CD14-positive monocyte (primary cell): ENCODE results near the gene TACC3. TPM values are rescaled to one million over a fixed set of nuclear protein-coding genes. Genes with fewer than 3 reads are reported as not detected.

Source experiments
- DNase-seq, 3 donors: peaks; one replicate each; pipeline ENCODE4 v3.0.0-alpha.2; 2011 to 2022
- H2AFZ ChIP-seq: 2 replicates; pipeline ENCODE4 v1.6.0; 2012; ENCODE audit warnings: mild to moderate bottlenecking, low read depth, low read length, inconsistent platforms; ENCODE audit not compliant: insufficient read depth, poor library complexity, severe bottlenecking
- H3K27ac ChIP-seq, 2 donors: 1 replicate in 1 of 2; 2 replicates in 1 of 2; pipeline ENCODE4 v1.5.1; 2012 to 2013; ENCODE audit warnings: low read length in 2 of 2, control low read depth in 1 of 2, inconsistent platforms in 1 of 2, low read depth in 1 of 2, mild to moderate bottlenecking in 1 of 2
- H3K27me3 ChIP-seq, 2 donors: one replicate each; pipeline versions ENCODE4 v1.6.0 to v1.6.1; 2011 to 2013; ENCODE audit warnings: low read length in 2 of 2; ENCODE audit not compliant: control insufficient read depth in 2 of 2, insufficient read depth in 2 of 2
- H3K36me3 ChIP-seq, 2 donors: replicated peaks in 1 of 2; 1 replicate in 1 of 2; 2 replicates in 1 of 2; pipeline versions ENCODE4 v1.5.1 to v1.6.1; 2012 to 2013; ENCODE audit warnings: low read length in 2 of 2, control low read depth in 1 of 2, inconsistent platforms in 1 of 2, mild to moderate bottlenecking in 1 of 2; ENCODE audit not compliant: insufficient read depth in 2 of 2, control insufficient read depth in 1 of 2
- H3K4me1 ChIP-seq, 2 donors: 1 replicate in 1 of 2; 2 replicates in 1 of 2; pipeline versions ENCODE4 v1.5.1 to v1.6.1; 2012 to 2013; ENCODE audit warnings: low read length in 2 of 2, control low read depth in 1 of 2, inconsistent platforms in 1 of 2, mild to moderate bottlenecking in 1 of 2, moderate library complexity in 1 of 2; ENCODE audit not compliant: insufficient read depth in 2 of 2, control insufficient read depth in 1 of 2
- H3K4me2 ChIP-seq: replicated peaks from 2 replicates; pipeline ENCODE3; 2012; ENCODE audit warnings: low read length, moderate library complexity, mild to moderate bottlenecking; ENCODE audit not compliant: poor library complexity, severe bottlenecking; ENCODE audit errors: extremely low read depth
- H3K4me3 ChIP-seq, 3 experiments: fragments of 200-600 bp in 1 of 3; sonication (generic) in 1 of 3; replicated peaks in 1 of 3; 1 replicate in 2 of 3; 2 replicates in 1 of 3; pipeline ENCODE4 v1.5.1; 2011 to 2013; ENCODE audit warnings: low read length in 3 of 3, mild to moderate bottlenecking in 3 of 3, control low read depth in 2 of 3, low read depth in 2 of 3, inconsistent platforms in 1 of 3, moderate library complexity in 1 of 3
- H3K79me2 ChIP-seq: 2 replicates; pipeline ENCODE4 v1.6.0; 2012; ENCODE audit warnings: mild to moderate bottlenecking, control low read depth, inconsistent platforms, low read length, moderate library complexity; ENCODE audit not compliant: insufficient read depth
- H3K9ac ChIP-seq: 2 replicates; pipeline ENCODE4 v1.6.0; 2017; ENCODE audit warnings: low read length, mild to moderate bottlenecking; ENCODE audit not compliant: insufficient read depth, poor library complexity, severe bottlenecking
- H3K9me3 ChIP-seq, 2 donors: replicated peaks in 1 of 2; 1 replicate in 1 of 2; 2 replicates in 1 of 2; pipeline versions ENCODE4 v1.5.1 to v1.6.1; 2012 to 2013; ENCODE audit warnings: low read length in 2 of 2, control low read depth in 1 of 2; ENCODE audit not compliant: control insufficient read depth in 1 of 2, insufficient read depth in 1 of 2
- H4K20me1 ChIP-seq: 2 replicates; pipeline ENCODE4 v1.6.0; 2012; ENCODE audit warnings: mild to moderate bottlenecking, low read length, control low read depth, moderate library complexity; ENCODE audit not compliant: insufficient read depth
- H3K27ac Mint-ChIP-seq, 7 donors: one replicate each; pipeline ENCODE4 v1.8.0; 2020; ENCODE audit warnings: mild to moderate bottlenecking in 7 of 7, mixed read lengths in 7 of 7, moderate library complexity in 6 of 7, inconsistent platforms in 2 of 7
- H3K27me3 Mint-ChIP-seq, 3 donors: one replicate each; pipeline ENCODE4 v1.8.0; 2021 to 2022; ENCODE audit warnings: low read depth in 3 of 3, mild to moderate bottlenecking in 3 of 3, mixed read lengths in 3 of 3, moderate library complexity in 3 of 3, inconsistent platforms in 1 of 3
- H3K36me3 Mint-ChIP-seq, 2 donors: one replicate each; pipeline ENCODE4 v1.8.0; 2020; ENCODE audit warnings: mixed read lengths in 2 of 2, inconsistent platforms in 1 of 2, mild to moderate bottlenecking in 1 of 2
- H3K4me1 Mint-ChIP-seq: one replicate; pipeline ENCODE4 v1.8.0; 2020; ENCODE audit warnings: mild to moderate bottlenecking, mixed read lengths
- H3K4me3 Mint-ChIP-seq, 2 donors: one replicate each; pipeline ENCODE4 v1.8.0; 2020; ENCODE audit warnings: mild to moderate bottlenecking in 2 of 2, mixed read lengths in 2 of 2, moderate library complexity in 1 of 2
- H3K9me3 Mint-ChIP-seq, 7 donors: one replicate each; pipeline ENCODE4 v1.8.0; 2020 to 2022; ENCODE audit warnings: mixed read lengths in 7 of 7, mild to moderate bottlenecking in 6 of 7, moderate library complexity in 6 of 7, inconsistent platforms in 2 of 7
- WGBS: methylation state at CpG from one replicate; pipeline ENCODE4 v1.1.5; 2013; ENCODE audit warnings: missing lambda C conversion rate; ENCODE audit not compliant: insufficient coverage; 5-methylcytosine and 5-hydroxymethylcytosine counted together
- intact Hi-C, 2 donors: fragments of 100-400 bp; cut with micrococcal nuclease; formaldehyde crosslinking; loops; one replicate each; pipeline versions ENCODE4 v1.15.0 to v1.15.1; 2023
- polyA plus RNA-seq, 3 donors: library from polyadenylated mRNA; depleted of rRNA in 1 of 3; unstranded in 2 of 3; stranded (reverse) in 1 of 3; fragments of 300-500 nt in 2 of 3; fragments of >200 nt in 1 of 3; fragmentation: Illumina TruSeq in 2 of 3; gene quantifications; 1 replicate in 2 of 3; 2 replicates in 1 of 3; pipeline ENCODE4 v1.2.3, GENCODE V29; 2012 to 2021
- TF ChIP-seq, protein P1 (sequence below): fragments of 200-600 bp; IDR thresholded peaks from one replicate; pipeline ENCODE4 v1.8.0; 2022; ENCODE audit warnings: antibody characterized with exemption, mild to moderate bottlenecking

TACC3 gene
- polyA plus RNA-seq, 3 donors: 43.7 to 84.2 (median 56.6) TPM

DNA sequence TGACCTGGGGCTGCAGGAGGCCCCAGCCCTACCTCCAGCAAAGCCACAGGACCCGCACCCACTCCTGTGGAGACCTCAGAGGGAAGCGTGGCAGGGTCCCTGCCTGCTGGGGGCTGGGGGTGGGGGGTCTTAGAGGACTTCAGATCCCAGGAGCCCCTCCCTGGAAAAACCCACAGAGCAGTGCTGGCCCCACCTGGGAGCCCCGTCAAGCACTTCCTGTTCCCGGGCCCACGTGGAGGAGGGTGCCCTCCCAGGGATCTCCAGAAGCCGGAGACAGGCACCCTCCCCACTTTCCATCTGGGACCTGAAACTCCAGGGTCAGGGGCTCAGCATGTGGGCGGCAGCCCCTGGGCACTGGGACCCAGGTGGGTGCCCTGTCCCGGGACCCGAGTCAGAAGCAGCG lies 32.0 kb downstream of the TACC3 start:
- H3K79me2 ChIP-seq: no peaks in the 10 kb centered on the region
- intact Hi-C loops: loop anchor here in 1 of 2 donors (5.0 kb wide), 1 partner anchor 54 kb away; no protein-coding TSS in a partner anchor
- no peak overlapping the region for H3K27ac ChIP-seq
- WGBS: 63% methylated on average over 8 of the region's 10 CpGs
- peak overlapping the region in 1 of 3 experiments; percentile 70 for H3K4me3 ChIP-seq
- Mint-ChIP-seq H3K9me3 (no peaks in the 10 kb centered on the region), H3K36me3 (no peaks in the 10 kb centered on the region), H3K4me1 (peaks cover 10% of the 10 kb centered on the region), H3K27me3 (peaks cover 0 to 3% (median 2%) of the 10 kb centered on the region in 3 donors), H3K4me3 (peak overlapping the region in 1 of 2 donors; percentile 51), H3K27ac (peak overlapping the region in 2 of 7 donors; percentile 12 to 20)
- H3K9ac ChIP-seq: peak overlapping the region; percentile 74
- H3K36me3 ChIP-seq: no peaks in the 10 kb centered on the region
- peak overlapping the region; percentile 95 for H2AFZ ChIP-seq
- peaks cover 0 to 2% of the 10 kb centered on the region in 2 donors for H3K27me3 ChIP-seq
- no peaks in the 10 kb centered on the region for H4K20me1 ChIP-seq
- peaks cover 26 to 28% of the 10 kb centered on the region in 2 donors for H3K4me1 ChIP-seq
- H3K9me3 ChIP-seq: no peaks in the 10 kb centered on the region
- H3K4me2 ChIP-seq: peak overlapping the region; percentile 77
- TF ChIP-seq, protein P1, sequence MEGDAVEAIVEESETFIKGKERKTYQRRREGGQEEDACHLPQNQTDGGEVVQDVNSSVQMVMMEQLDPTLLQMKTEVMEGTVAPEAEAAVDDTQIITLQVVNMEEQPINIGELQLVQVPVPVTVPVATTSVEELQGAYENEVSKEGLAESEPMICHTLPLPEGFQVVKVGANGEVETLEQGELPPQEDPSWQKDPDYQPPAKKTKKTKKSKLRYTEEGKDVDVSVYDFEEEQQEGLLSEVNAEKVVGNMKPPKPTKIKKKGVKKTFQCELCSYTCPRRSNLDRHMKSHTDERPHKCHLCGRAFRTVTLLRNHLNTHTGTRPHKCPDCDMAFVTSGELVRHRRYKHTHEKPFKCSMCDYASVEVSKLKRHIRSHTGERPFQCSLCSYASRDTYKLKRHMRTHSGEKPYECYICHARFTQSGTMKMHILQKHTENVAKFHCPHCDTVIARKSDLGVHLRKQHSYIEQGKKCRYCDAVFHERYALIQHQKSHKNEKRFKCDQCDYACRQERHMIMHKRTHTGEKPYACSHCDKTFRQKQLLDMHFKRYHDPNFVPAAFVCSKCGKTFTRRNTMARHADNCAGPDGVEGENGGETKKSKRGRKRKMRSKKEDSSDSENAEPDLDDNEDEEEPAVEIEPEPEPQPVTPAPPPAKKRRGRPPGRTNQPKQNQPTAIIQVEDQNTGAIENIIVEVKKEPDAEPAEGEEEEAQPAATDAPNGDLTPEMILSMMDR: no peak
- no peak for DNase-seq

DNA sequence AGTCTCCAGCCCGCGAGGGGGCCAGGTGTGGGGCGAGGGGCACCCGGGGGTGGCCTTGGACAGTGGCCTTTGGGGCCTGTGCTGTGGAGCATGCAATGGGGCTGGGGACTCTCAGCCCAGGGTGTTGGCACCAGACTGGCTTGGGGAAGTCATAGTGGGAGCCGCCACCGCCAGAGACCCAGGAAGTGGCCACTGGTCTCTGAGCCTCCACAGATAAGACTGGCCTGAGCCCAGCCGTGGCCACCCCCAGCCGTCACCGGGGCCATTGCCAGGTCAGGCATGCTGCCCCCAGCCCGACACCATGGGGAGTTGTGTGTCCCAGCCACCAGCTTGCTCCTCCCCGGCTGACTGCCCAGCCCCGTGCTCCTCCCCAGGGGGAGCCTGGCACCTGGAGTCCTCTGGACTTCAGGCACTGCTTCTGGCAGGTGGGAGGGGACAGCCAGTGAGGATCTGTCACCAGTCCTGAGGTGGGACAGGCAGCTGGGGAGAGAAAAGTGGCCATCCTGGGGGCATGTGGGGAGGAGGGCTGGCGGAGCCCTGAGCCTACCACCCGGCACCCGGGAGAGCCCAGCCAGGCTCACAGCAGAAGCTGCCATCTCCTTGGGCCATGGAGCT lies 32.5 kb downstream of the TACC3 start:
- DNase-seq: no peak
- no peaks in the 10 kb centered on the region for H3K9me3 ChIP-seq
- Mint-ChIP-seq H3K9me3 (no peaks in the 10 kb centered on the region), H3K4me3 (no peak overlapping the region), H3K27me3 (peaks cover 0 to 2% (median 0%) of the 10 kb centered on the region in 3 donors), H3K4me1 (peaks cover 10% of the 10 kb centered on the region), H3K27ac (peak overlapping the region in 1 of 7 donors; percentile 30), H3K36me3 (no peaks in the 10 kb centered on the region)
- H3K4me3 ChIP-seq: no peak overlapping the region
- no peaks in the 10 kb centered on the region for H3K27me3 ChIP-seq
- no peak overlapping the region for H3K27ac ChIP-seq
- H3K4me2 ChIP-seq: no peak overlapping the region
- TF ChIP-seq, protein P1: no peak
- peaks cover 21 to 23% of the 10 kb centered on the region in 2 donors for H3K4me1 ChIP-seq
- no peaks in the 10 kb centered on the region for H3K36me3 ChIP-seq
- intact Hi-C loops: loop anchor here in 1 of 2 donors (5.0 kb wide), 1 partner anchor 53 kb away; no protein-coding TSS in a partner anchor
- H3K9ac ChIP-seq: peak overlapping the region; percentile 74
- no peaks in the 10 kb centered on the region for H4K20me1 ChIP-seq
- peak overlapping the region; percentile 95 for H2AFZ ChIP-seq
- H3K79me2 ChIP-seq: no peaks in the 10 kb centered on the region
- 76% methylated on average over 13 of the region's 15 CpGs for WGBS
